Tibial artery (tissue), 4 donors: Measurements from ENCODE around the gene WBP2.
"Not testable (repeated sequence)": the region's sequence is repeated elsewhere in the genome, so short reads cannot be mapped to it uniquely, and the experiment has no call there.

Source experiments
- DNase-seq, 2 donors: peaks; one replicate each; pipeline ENCODE4 v3.0.0-alpha.2; 2019
- H3K27ac ChIP-seq, 2 donors: fragments of 200-600 bp; sonication (generic) in 1 of 2; 1 replicate in 1 of 2; 2 replicates in 1 of 2; pipeline ENCODE4 v1.5.1; 2018 to 2019; ENCODE audit warnings: mild to moderate bottlenecking in 1 of 2
- H3K27me3 ChIP-seq, 2 donors: fragments of 200-600 bp; sonication (generic) in 1 of 2; one replicate each; pipeline versions ENCODE4 v1.5.1 to v1.6.0; 2016 to 2019
- H3K36me3 ChIP-seq, 3 donors: fragments of 200-600 bp; sonication (generic) in 2 of 3; one replicate each; pipeline ENCODE4 v1.5.1; 2016 to 2019; ENCODE audit warnings: mild to moderate bottlenecking in 2 of 3
- H3K4me1 ChIP-seq, 4 donors: fragments of 200-600 bp; sonication (generic) in 2 of 4; 1 replicate in 3 of 4; 2 replicates in 1 of 4; pipeline ENCODE4 v1.5.1; 2016 to 2019
- H3K4me3 ChIP-seq, 2 donors: fragments of 200-600 bp; sonication (generic) in 1 of 2; 1 replicate in 1 of 2; 2 replicates in 1 of 2; pipeline ENCODE4 v1.5.1; 2018 to 2019; ENCODE audit warnings: mild to moderate bottlenecking in 2 of 2
- H3K9me3 ChIP-seq, 3 donors: fragments of 200-600 bp; sonication (generic) in 1 of 3; one replicate each; pipeline ENCODE4 v1.5.1; 2016 to 2019
- intact Hi-C: fragments of 100-400 bp; cut with DNase I; formaldehyde crosslinking; loops from one replicate; pipeline ENCODE4 v1.15.0; 2023; ENCODE audit warnings: low total_unique reads
- TF ChIP-seq, protein P1 (sequence below), 2 experiments: fragments of 200-600 bp in 1 of 2; fragments of 450-650 bp in 1 of 2; IDR thresholded peaks; one replicate each; pipeline ENCODE4 v1.5.1; 2017 to 2019; ENCODE audit warnings: antibody characterized with exemption in 2 of 2, mild to moderate bottlenecking in 1 of 2, moderate library complexity in 1 of 2

WBP2 gene

DNA sequence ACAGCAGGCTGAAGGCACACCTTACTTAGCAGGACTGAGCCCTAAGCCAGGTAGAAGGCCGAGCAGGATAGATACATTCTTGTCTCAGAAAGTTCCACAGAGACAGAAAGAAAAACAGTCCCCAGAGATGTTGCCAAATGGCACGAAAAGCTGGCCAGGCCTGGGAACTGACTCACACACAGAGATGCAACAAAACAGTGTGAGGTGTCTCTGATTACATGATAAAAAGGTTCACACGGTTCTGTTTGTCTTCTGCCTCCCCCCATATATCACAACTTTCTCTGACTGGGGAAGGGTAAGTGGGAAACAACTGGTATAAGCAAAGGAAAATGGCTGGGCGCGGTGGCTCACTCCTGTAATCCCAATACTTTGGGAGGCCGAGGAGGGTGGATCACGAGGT, 1.7 kb downstream of the WBP2 start:
- H3K27ac ChIP-seq: peak overlapping the region; percentile 91 to 100
- peaks cover 0 to 66% (median 33%) of the 10 kb centered on the region in 4 donors for H3K4me1 ChIP-seq
- H3K4me3 ChIP-seq: peak overlapping the region; percentile 60 to 95
- intact Hi-C loops: no loop called here
- no peaks in the 10 kb centered on the region for H3K9me3 ChIP-seq
- peaks cover 33 to 42% (median 39%) of the 10 kb centered on the region in 3 donors for H3K36me3 ChIP-seq
- TF ChIP-seq, protein P1, sequence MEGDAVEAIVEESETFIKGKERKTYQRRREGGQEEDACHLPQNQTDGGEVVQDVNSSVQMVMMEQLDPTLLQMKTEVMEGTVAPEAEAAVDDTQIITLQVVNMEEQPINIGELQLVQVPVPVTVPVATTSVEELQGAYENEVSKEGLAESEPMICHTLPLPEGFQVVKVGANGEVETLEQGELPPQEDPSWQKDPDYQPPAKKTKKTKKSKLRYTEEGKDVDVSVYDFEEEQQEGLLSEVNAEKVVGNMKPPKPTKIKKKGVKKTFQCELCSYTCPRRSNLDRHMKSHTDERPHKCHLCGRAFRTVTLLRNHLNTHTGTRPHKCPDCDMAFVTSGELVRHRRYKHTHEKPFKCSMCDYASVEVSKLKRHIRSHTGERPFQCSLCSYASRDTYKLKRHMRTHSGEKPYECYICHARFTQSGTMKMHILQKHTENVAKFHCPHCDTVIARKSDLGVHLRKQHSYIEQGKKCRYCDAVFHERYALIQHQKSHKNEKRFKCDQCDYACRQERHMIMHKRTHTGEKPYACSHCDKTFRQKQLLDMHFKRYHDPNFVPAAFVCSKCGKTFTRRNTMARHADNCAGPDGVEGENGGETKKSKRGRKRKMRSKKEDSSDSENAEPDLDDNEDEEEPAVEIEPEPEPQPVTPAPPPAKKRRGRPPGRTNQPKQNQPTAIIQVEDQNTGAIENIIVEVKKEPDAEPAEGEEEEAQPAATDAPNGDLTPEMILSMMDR (IDR thresholded peaks at IDR 0.05): no peak
- no peak for DNase-seq
- H3K27me3 ChIP-seq: no peaks in the 10 kb centered on the region

DNA sequence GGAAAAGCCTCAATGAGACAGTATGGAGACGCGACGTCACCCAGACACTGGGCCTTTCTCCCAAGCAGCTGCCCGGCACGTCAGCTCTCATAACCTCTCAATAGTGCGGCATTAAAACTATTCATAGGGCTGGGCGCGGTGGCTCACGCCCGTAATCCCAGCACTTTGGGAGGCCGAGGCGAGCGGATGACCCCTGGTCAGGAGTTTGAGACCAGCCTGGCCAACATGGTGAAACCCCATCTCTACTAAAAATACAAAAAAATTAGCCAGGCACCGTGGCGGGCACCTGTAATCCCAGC, 3.5 kb downstream of the WBP2 start:
- H3K4me3 ChIP-seq, H3K9me3 ChIP-seq, DNase-seq, H3K27me3 ChIP-seq, H3K27ac ChIP-seq, intact Hi-C loops: not testable (repeated sequence)
- H3K4me1 ChIP-seq: peaks cover 0 to 84% (median 36%) of the 10 kb centered on the region in 4 donors
- H3K36me3 ChIP-seq: peaks cover 51 to 60% (median 57%) of the 10 kb centered on the region in 3 donors

DNA sequence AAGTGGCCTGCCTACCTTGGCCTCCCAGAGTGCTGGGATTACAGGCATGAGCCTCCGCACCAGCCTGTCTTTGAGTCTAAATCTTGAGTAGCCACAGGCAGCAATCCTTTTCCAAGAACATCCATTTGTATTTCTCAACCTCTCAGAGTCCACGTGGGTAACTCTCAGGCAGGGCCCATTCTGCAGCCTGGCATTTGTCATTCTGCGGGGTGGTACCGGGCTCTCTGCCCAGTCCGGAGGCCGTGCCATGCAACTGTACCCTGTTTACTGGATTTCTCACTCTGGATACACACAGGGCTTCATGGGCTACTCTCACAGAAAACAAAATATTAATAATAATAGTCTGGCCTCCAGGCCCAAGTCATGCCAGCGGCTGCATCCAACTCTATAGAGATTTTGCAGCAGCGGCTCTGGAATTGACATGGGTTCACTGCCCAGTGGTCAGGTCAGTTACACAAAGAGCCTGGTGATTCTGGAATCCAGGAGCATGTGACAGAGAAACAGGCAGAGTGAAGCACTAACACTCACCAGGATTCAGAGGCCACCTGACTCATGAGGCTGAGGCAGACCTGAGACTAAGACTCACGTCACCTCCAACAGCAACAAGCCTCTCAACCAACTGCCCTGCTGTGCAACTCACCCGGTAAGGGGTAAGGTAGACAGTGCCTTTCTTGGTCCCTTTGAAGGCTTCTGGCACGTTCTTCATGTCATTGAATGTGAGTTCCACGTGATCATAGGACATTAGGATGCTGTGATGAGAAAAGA, 4.0 kb downstream of the WBP2 start:
- TF ChIP-seq, protein P1 (IDR thresholded peaks at IDR 0.05): no peak
- Histone ChIP-seq H3K27me3 (no peaks in the 10 kb centered on the region), H3K4me1 (peaks cover 0 to 84% (median 37%) of the 10 kb centered on the region in 4 donors), H3K9me3 (no peaks in the 10 kb centered on the region), H3K4me3 (no peak overlapping the region), H3K36me3 (peaks cover 56 to 65% (median 62%) of the 10 kb centered on the region in 3 donors), H3K27ac (peak overlapping the region in 1 of 2 donors; percentile 11)
- DNase-seq: no peak
- intact Hi-C loops: no loop called here

DNA sequence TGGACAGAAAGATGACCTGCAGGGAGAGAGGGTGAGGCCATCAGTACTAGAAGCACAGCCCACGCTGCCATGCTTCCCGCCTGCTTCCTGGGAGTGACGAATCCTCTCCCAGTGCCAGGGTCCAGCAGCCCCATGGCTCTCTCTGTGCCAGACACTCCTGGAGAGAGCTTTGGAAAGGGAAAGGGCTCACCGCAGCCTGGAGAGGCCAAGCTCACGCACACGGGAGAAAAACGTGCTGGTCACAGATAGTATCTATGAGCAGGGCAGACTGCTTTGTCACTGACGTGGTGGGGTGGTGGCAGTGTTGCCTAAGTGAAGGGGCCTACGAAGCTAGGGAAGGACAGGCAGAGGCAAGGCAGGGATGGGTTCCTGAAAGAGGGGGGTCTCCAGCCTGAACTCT, 5.4 kb downstream of the WBP2 start:
- H3K27me3 ChIP-seq: no peaks in the 10 kb centered on the region
- no peaks in the 10 kb centered on the region for H3K9me3 ChIP-seq
- intact Hi-C loops: no loop called here
- H3K36me3 ChIP-seq: peaks cover 59 to 70% (median 66%) of the 10 kb centered on the region in 3 donors
- peaks cover 0 to 96% (median 50%) of the 10 kb centered on the region in 4 donors for H3K4me1 ChIP-seq
- peak overlapping the region in 1 of 2 donors; percentile 21 for H3K27ac ChIP-seq
- H3K4me3 ChIP-seq: no peak overlapping the region
- no peak for DNase-seq
- TF ChIP-seq, protein P1 (IDR thresholded peaks at IDR 0.05): no peak

DNA sequence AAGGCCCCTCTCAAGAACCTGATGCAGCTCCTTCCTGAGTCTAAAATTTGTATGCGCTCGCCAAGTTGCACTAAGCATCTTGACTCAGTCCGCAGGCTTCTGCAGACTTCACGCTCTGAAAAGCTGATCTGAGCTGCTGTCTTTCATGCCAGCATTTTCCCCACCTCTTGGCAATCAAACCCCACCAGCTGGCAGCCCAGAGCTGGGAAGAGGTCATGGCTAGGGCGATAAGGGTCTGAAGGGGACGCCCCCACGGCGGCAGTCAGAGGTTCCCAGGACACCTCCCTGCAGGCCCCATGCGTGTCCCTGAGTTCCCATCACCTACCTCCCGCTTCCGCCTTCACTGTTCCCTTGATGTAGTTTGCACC, 5.9 kb downstream of the WBP2 start:
- peaks cover 59 to 70% (median 66%) of the 10 kb centered on the region in 3 donors for H3K36me3 ChIP-seq
- no peaks in the 10 kb centered on the region for H3K9me3 ChIP-seq
- no peak overlapping the region for H3K27ac ChIP-seq
- intact Hi-C loops: no loop called here
- no peak for DNase-seq
- no peaks in the 10 kb centered on the region for H3K27me3 ChIP-seq
- TF ChIP-seq, protein P1 (IDR thresholded peaks at IDR 0.05): no peak
- no peak overlapping the region for H3K4me3 ChIP-seq
- peaks cover 0 to 98% (median 52%) of the 10 kb centered on the region in 4 donors for H3K4me1 ChIP-seq

DNA sequence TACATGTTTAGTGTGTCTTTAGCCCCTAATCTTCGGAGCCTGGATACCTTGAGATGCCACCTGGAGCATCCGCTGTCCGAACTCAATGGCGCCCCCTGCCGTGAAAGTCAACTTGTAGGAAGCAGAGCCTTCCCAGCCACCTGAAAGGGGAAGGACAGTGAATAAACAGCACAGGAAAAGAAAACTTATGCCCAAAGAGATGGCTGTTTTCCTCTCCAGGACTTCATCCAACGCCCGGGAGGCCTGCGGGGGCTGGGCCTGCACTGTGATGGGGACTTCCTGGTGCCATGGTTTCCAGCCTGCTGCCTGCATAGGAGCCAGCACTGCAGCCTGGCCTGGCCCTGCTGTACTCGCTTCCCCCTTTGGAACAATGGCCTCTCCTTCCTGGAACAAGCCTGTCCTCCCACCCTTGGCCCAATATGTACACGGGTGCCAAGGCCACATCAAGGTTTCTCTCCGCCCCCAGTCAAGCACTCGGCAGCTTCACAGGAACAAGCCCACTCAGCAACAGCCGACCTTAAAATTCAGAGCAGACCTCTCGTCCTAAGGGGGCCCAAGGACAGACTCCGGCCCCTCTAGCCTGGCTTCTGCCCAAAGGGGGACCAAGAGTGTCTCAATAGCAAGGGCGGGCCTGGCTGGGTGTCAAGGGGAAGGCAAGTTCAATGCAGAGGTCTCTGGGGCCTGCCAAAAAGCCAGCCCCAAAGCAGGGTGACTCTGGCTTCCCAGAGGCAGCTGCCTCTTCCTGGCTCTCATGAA, 6.4 kb downstream of the WBP2 start:
- Histone ChIP-seq H3K36me3 (peaks cover 59 to 70% (median 66%) of the 10 kb centered on the region in 3 donors), H3K9me3 (no peaks in the 10 kb centered on the region), H3K27me3 (no peaks in the 10 kb centered on the region), H3K27ac (no peak overlapping the region), H3K4me1 (peaks cover 0 to 96% (median 49%) of the 10 kb centered on the region in 4 donors), H3K4me3 (no peak overlapping the region)
- DNase-seq: peak in 1 of 2 donors; percentile 61
- intact Hi-C loops: no loop called here
- TF ChIP-seq, protein P1 (IDR thresholded peaks at IDR 0.05): peak; percentile 45 to 46
